Measurements from ENCODE around the gene KRTCAP2.

KRTCAP2 gene

DNA sequence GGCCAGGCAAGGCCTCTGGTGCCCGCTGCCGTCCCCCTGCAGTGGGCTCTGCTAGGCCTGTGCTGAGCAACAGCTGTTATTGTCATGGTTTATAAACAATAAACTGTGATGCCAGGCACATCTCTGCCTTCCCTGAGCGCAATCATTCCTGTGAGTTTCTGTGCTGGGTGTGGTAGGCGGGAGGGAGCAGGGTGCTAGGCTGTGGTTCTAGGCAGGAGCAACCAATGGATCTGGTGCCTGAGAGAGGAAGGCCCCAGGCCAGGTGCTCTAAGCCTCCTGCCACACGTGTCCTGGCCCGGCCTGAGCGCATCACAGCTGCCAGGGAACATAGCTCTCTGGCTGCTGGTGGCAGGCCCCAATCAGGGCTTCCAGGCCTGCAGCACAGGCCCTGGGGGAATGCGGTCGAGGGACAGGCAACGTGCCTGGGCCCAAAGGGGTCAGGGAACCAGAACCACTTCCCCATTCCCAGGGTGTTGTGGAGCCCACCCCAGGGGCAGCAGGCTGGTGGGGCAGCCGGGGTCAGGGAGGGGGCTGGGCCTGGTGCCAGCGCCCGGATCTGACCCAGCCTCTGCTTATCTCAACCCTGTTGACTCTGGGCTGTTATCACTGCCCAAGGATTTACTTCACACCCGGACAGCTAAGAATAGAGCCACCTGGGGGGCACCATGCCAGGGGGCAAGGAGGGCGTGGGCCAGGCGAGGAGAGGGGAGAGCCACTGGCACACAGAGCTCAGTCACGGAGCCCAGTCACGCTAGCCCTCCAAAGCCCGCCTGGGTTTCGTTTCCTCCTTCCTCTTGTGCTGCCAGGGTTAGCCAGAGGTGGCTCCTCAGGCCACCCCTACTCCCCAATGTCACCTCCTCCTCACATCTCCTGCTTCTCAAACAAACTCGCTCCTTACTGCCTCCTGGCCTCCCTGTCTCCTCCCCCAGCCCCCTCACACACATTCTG, 12.0 kb upstream of the KRTCAP2 start:
- DNase-seq (ENCODE audit: insufficient read length, low spot score) (peak; percentile 98), FAIRE-seq (peak; percentile 89)

DNA sequence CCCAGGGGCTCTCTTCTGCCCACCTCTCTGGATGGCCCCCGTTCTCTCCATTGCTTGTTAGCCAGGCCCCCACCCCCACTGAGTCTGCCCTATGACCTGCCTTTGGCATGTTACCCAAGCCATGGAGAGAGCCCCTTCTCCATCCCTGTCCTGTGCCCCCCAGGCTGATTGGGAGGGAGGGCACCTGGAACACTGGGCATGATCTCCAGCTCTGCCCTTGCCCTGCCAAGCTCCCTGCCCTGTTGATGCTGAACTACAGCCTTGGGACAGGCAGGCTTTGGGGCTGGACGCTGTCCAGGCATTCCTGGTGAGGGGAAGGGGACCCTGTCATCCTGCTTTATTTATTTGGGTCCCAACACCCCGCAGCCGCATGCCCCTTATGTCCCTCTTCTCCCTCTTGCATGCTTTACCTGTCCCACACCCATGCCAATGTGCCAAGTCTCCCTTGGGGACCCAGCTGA, 11.3 kb upstream of the KRTCAP2 start:
- no peak for FAIRE-seq
- no peak for DNase-seq (ENCODE audit: insufficient read length, low spot score)

DNA sequence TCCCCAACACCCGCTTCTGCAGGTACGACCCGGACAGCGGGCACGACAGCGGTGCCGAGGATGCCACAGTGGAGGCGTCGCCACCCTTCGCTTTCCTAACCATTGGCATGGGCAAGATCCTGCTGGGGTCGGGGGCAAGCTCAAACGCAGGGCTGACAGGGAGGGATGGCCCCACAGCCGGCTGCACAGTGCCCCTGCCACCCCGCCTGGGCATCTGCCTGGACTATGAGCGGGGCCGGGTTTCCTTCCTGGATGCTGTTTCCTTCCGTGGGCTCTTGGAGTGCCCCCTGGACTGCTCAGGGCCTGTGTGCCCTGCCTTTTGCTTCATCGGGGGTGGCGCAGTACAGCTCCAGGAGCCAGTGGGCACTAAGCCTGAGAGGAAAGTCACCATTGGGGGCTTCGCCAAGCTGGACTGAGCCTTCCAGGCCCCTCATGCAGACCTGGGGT, 10.7 kb upstream of the KRTCAP2 start:
- DNase-seq (ENCODE audit: insufficient read length, low spot score) (no peak), FAIRE-seq (no peak)

DNA sequence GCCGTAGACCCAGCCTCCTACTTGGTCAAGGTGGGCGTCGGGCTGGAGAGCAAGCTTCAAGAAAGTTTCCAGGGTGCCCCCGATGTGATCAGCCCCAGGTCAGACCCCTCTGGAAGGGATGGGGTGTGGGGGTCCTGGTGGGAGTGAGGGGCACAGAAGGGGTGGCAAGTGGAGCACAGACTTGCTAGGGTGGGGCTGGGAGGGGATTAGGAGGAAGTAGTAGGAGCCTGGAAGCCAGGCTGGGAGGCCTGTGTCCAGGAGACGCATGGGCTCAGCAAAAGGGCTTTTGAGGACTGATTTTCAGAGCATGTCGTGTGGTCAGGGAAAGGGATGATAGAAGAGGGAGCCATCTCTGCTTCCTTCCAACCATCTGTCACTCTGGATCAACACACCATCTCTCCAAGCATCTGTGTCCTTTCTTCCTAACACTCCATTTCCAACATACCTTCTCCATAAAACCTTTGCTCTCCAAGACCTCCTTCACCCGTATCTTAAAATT, 9.0 kb upstream of the KRTCAP2 start:
- no peak for FAIRE-seq
- DNase-seq (ENCODE audit: insufficient read length, low spot score), result no peak

DNA sequence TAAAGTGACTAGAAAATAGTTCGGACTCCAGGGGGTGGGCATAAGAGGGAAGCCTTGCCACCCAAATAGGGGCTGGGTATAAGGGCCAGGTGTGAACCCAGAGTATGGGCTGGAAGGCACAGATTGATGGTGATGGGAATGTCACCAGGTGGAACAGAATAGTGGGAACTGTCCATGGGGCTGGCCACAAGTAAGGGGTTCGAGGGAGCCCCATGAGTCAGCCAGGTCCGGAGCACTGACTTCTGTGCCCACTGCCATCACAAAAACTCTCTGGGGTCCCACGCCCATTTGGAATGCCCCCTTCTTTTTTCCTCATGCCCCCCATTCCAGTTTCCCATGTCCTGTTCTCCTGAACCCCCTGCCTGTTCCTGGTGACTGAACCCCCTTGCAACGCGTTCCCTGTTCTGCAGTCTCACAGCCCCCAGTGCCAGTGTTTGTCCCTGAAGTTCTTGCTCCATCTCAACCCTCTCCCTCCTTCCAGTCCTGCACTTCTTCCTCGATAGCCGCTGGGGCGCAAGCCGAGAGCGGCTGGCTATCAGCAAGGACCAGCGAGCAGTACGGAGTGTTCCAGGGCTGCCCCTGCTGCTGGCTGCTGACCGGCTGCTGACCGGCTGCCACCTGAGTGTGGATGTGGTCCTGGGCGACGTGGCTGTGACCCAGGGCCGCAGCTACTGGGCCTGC, 8.4 kb upstream of the KRTCAP2 start:
- no peak for DNase-seq (ENCODE audit: insufficient read length, low spot score)
- FAIRE-seq, result no peak

DNA sequence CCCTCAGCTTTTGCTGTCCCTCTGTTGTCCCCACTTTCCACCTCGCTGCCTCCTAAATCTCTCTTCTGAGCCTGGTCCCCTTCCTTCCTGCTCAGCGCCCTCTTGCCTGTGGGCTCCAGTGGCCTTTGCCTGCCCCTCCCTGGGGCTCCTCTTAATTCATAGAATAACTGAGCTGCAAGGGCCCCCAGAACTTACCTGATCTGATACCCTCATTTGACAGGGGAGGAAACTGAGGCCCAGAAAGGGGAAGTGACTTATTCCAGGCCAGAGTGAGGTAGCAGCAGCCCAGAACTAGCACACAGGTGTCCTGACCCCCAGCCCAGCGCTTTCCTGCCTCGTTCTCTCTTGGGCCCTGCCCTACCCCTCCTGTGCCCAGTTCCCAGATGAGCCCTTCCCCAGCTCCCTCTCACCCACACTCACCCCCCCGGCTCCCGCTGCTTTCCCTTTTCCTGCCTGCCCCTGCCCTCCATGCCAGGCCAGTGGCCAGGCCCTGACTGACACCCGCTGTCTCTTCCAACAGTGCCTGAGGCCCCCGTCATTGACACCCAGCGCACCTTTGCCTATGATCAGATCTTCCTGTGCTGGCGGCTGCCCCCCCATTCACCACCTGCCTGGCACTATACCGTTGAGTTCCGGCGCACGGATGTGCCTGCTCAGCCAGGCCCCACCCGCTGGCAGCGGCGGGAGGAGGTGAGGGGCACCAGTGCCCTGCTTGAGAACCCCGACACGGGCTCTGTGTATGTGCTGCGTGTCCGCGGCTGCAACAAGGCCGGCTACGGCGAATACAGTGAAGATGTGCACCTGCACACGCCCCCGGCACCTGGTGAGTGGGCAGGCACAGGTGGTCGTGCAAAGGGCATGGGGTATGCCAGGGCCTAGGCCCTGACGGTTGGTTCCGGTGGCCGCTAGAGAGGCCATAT, 6.3 kb upstream of the KRTCAP2 start:
- DNase-seq (ENCODE audit: insufficient read length, low spot score) (no peak), FAIRE-seq (no peak)

DNA sequence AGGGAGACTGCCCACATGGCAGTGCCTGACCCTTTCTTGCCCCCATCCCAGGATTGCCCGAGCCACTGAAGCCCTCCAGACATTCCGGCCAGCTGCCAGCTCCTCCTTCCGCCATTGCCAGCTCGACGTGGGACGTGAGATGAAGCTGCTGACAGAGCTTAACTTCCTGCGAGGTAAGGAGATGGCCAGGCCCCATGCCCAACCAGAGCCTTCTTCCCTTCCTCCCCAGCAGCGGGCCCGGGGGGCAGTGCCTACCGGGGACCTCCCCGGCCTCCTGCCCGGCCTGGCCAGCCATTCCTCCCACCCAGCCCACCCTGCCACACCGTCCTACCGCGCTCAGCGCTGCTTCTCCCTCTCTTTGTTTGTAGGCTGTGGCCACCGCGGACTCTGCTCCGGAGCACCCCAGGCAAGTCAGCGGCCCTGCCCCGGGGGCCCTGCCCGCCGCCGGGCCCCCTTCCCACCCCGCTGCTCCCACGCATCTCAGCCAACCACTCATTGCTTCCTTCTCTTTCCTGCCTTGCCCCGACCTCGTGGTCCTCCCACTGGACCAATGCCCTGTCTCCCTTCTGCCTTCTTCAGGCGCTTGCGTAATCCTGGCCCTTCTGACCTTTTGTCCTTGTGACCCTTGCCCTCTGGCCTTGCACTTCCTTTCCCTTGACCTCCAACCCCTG, 5.5 kb upstream of the KRTCAP2 start:
- FAIRE-seq (no peak), DNase-seq (ENCODE audit: insufficient read length, low spot score) (no peak)

DNA sequence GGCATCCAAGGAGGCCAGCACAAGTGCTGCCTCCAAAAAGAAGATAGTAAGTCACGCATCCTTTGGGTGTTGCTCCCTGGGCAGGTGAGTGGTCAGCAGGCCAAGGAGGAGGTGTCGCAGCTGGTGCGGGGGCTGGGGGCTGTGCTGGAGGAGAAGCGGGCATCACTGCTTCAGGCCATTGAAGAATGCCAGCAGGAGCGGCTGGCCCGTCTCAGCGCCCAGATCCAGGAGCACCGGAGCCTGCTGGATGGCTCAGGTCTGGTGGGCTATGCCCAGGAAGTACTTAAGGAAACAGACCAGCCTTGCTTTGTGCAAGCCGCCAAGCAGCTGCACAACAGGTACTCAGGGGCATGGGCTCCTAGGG, 4.8 kb upstream of the KRTCAP2 start:
- FAIRE-seq, result no peak

DNA sequence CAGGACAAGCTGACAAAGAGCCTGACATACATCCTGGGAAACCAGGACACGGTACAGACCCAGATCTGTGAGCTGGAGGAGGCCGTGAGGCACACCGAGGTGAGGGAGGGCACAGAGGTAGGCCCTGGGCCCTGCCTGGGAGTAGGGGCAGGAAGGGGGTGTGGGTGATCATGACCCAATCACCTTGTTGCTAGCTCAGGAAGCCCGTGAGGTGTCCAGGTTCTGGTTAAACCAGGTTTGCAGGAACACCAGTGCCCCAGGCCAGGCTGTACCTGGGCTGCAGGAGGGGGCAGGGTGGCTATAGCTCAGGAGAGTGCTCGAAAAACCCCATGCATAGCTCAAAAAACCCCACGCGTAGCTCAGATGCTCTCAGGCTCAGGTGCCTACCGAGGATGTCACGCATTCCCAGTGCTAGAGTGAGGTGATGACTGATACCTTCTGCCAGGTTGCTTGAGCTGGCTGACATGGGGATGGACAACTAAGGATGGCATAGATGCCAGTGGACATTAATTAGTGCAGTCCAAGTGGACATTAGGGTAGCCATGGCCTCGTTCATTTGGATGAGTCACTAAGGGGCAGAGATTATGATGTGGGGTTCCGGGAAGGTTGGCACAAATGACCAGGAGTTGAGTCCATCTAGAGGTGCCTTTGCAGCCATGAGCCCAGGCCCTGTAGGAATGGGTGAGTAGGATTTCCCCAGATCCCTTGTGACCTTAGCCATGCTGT, 4.3 kb upstream of the KRTCAP2 start:
- FAIRE-seq (no peak), DNase-seq (ENCODE audit: insufficient read length, low spot score) (no peak)

More for the DNA sequence above, 4.8 kb upstream of the KRTCAP2 start:
- DNase-seq (ENCODE audit: insufficient read length, low spot score), result no peak

DNA sequence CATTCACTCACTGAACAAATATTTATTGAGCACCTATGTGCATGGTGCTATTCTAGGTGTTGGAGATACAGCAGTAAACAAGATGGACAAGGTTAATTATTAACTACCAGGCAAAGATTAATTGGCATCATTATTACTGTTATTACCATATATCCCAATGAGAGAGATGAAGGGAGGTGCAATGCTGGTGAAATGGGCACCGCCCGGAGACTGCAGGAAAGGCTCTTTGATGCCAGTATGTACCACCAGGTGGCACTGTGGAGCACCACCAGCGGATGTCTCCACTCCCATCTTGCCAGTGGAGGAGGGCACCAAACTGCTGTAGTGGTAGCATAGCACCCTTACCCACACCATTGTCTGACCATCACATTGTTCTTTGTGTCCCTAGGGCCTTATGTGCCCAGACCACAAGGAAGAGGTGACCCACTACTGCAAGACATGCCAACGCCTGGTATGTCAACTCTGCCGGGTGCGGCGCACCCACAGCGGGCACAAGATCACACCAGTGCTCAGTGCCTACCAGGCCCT, 3.5 kb upstream of the KRTCAP2 start:
- peak; percentile 98 for DNase-seq (ENCODE audit: insufficient read length, low spot score)
- FAIRE-seq, result peak; percentile 37

DNA sequence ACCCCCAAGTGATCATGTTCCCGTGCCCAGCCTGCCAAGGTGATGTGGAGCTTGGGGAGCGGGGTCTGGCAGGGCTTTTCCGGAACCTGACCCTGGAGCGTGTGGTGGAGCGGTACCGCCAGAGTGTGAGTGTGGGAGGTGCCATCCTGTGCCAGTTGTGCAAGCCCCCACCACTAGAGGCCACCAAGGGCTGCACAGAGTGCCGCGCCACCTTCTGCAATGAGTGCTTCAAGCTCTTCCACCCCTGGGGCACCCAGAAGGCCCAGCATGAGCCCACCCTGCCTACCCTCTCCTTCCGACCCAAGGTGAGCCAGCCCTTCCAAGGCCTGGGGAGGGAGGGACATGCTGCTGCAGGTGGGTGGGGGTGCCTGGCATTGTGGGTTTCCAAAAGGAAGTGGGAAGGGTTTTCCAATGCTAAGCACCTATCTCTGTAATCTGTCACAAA, 2.8 kb upstream of the KRTCAP2 start:
- DNase-seq (ENCODE audit: insufficient read length, low spot score), result no peak
- FAIRE-seq, result no peak

DNA sequence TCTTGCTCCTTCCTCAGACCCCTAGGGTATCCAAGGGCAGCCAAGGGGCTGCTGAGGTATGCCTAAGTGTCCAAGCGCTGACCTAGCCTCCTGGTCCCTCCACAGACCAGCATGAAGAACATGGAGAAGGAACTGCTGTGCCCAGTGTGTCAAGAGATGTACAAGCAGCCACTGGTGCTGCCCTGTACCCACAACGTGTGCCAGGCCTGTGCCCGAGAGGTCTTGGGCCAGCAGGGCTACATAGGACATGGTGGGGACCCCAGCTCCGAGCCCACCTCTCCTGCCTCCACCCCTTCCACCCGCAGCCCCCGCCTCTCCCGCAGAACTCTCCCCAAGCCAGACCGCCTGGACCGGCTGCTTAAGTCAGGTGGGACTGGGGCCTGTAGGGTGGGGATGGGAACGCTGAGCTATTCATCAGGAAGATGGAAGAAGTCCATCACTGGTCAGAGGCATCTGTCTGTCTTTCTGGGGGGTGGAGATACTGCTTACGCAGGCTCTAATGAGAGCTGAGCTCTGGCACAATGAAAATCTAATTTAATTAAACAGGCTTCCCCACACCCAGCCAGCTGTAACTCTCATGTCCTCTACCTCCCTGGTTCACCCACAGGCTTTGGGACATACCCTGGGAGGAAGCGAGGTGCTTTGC, 2.3 kb upstream of the KRTCAP2 start:
- DNase-seq (ENCODE audit: insufficient read length, low spot score) (no peak), FAIRE-seq (no peak)

DNA sequence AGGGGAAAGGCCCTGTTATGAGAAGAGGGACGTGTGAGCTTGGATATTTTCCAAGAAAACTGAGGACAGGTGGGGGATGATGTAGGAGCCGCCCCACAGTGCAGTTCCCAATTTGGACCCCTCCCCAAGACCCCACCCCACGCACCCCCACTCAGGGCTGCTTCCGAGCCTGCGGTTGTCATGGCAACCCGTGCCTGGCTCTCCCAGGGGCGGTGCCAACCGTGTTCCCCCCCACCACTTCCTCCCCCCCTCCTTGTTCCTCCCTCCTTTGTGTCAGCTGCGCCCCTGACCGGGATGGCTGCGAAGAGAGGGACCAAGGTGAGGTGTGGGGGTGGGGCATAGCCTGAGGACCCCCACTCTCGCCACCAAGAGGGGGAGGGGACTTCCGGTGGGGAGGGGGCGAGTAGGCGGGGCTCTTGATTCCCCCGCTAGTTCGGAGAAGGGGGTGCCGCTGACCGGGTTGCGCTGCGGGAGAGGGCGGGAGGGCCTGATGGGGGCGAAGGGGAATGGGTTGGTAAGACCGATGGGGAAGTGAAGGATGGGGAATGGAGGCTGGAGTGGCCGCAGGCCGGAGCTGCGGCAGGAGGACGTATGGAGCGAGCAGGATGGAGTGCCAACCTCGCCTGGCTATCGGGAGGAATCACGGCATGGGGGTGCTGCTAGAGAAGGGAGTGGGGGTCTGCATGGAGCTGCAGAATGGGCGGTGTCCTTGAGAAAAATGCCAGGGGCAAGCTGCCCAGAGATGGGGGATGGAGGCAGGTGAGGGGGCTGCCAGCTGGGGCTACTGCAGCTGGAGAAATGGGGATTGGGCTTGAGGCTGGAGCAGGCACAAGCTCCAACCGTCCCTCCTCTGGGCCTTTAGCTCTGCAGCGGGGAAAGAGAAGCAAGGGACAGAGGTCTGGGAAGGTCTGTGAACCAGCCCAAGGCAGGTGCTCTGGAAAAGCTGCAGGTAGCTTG, 1.5 kb upstream of the KRTCAP2 start:
- DNase-seq (ENCODE audit: insufficient read length, low spot score), result no peak
- no peak for FAIRE-seq

DNA sequence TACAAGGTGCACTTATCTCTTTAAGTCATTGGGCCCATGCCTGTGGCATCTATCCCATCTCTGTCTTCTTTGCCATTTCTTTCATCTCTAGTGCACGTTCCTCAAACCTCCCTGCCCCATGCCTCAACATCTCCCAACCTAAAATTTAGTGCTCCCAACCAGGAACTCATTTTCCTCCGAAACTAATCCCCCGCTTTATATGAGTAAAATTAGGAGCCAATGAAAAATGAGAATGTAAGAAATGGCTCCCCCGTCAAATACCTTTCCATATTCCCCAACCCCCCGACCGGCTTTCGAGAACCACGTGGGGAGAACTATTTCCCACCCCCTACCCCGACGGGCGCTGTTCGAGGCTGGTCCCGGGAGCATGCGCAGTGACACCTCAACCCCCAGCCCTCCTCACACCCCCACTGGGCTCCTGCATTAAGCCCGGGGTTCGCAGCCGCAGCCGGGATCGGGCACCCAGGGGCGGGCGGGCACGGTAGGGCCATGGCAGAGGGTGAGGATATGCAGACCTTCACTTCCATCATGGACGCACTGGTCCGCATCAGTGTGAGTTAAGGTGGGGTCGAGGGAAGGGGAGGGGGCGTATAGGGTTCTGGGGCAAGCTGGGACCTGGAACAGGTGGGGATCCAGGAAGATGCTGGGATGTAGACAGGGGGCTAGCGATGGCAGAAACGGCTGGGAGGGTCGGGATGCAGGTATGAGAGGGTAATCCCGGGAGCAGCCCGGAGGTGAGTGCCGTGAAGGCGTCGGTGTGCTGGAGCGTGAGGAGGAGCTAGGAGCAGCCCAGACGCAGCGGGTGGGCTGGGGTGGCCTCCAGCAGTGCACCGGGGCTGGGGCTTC, 597 bp upstream of the KRTCAP2 start, which contains the start of gene TRIM46:
Gene TRIM46, plus strand, starts transcription at position 372 of the 846 bp plus-strand sequence. Its CDS starts 118 bp downstream, at position 490.
- DNase-seq (ENCODE audit: insufficient read length, low spot score) (no peak), FAIRE-seq (no peak)

DNA sequence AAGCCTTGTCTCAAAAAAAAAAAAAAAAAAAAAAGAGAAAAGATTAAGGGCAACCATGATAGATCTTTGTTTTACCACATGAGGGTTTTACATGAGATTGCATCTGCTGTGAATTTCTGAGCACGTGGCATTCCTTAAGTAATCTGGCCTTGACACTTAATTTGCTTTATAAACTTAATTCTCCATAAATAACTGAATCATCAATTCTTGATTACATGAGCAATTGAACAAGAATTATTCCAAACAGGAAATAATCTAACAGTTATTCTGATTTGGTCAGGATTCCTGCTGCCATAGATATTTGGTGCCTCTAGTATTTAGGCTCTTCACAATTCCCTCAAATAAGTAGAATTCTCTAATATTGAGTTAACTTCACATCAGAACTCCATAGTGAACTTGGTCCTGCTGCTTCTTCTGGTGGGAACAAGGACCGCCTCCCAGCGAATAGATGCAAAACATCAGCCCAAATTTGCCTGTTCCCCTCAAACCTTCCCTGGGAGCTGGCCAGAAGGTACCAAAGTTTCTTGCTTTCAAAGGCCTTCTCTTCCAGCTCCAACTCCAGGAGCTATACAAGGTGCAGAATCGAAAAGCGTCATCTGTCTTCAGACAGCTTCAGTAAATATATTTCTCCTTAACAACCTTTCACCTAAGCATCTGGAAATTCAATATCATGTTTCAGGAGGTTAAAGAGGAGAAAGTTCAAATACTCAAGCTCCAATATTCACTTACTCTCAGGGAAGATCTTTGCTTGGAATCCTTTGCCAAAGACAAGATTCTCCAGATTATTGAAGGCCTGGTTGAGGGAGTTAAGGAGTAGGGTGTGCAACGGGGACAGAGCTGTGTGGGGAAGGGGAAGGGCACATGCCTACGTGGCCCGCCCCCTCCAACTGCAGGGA, 1.0 kb downstream of the KRTCAP2 start:
- no peak for FAIRE-seq
- no peak for DNase-seq (ENCODE audit: insufficient read length, low spot score)
